GM12878 (cell line): ENCODE results near the gene STK11. TPM values are rescaled to one million over a fixed set of nuclear protein-coding genes. Genes with fewer than 3 reads are reported as not detected.

ENCODE experiments used
- BHLHE40 ChIP-seq, 2 experiments: fragments of 450-650 bp in 1 of 2; IDR thresholded peaks; 2 replicates each; pipeline ENCODE4 v1.6.1; 2011 to 2017; ENCODE audit warnings: low read depth in 2 of 2, borderline replicate concordance in 1 of 2, improper control_type of control experiment in 1 of 2, low read length in 1 of 2, mild to moderate bottlenecking in 1 of 2
- CHD2 ChIP-seq: IDR thresholded peaks from 2 replicates; pipeline ENCODE4 v1.6.1; 2011; ENCODE audit warnings: low read depth, low read length, improper control_type of control experiment, borderline replicate concordance
- CTCF ChIP-seq, 3 experiments: IDR thresholded peaks in 2 of 3; conservative IDR thresholded peaks in 1 of 3; 2 replicates each; pipeline ENCODE4 v1.5.1; 2011; ENCODE audit warnings: low read depth in 3 of 3, low read length in 3 of 3, mild to moderate bottlenecking in 3 of 3, control low read depth in 2 of 3, moderate library complexity in 2 of 3, inconsistent platforms in 1 of 3, mixed read lengths in 1 of 3; ENCODE audit not compliant: control insufficient read depth in 2 of 3, insufficient read depth in 1 of 3; ENCODE audit errors: extremely low read depth in 1 of 3
- EGR1 ChIP-seq, 2 experiments: IDR thresholded peaks; 1 replicate in 1 of 2; 2 replicates in 1 of 2; pipeline ENCODE4 v1.6.1; 2011 to 2012; ENCODE audit warnings: low read depth in 2 of 2, low read length in 2 of 2, borderline replicate concordance in 1 of 2, mild to moderate bottlenecking in 1 of 2, moderate library complexity in 1 of 2
- EP300 ChIP-seq, 2 experiments: fragments of 150-350 bp in 1 of 2; IDR thresholded peaks; 2 replicates each; pipeline ENCODE4 v1.6.1; 2011 to 2012; ENCODE audit warnings: low read depth in 2 of 2, low read length in 2 of 2, borderline replicate concordance in 1 of 2, improper control_type of control experiment in 1 of 2, inconsistent platforms in 1 of 2; ENCODE audit not compliant: control insufficient read depth in 1 of 2
- ESRRA ChIP-seq: IDR thresholded peaks from 2 replicates; pipeline ENCODE4 v1.6.1; 2012; ENCODE audit warnings: mild to moderate bottlenecking, low read length, improper control_type of control experiment
- GATAD2B ChIP-seq: fragments of 450-650 bp; conservative IDR thresholded peaks from 2 replicates; pipeline ENCODE4 v1.6.1; 2017; ENCODE audit warnings: low read depth, mild to moderate bottlenecking, moderate library complexity
- HCFC1 ChIP-seq: fragments of 150-350 bp; IDR thresholded peaks from 2 replicates; pipeline ENCODE4 v1.6.1; 2014; ENCODE audit warnings: low read length
- HDGF ChIP-seq: fragments of 450-650 bp; IDR thresholded peaks from 2 replicates; pipeline ENCODE4 v1.6.1; 2016; ENCODE audit warnings: antibody characterized with exemption
- LARP7 ChIP-seq: fragments of 450-650 bp; IDR thresholded peaks from 2 replicates; pipeline ENCODE4 v1.6.1; 2017; ENCODE audit warnings: mild to moderate bottlenecking
- MEF2B ChIP-seq: fragments of 450-650 bp; IDR thresholded peaks from 2 replicates; pipeline ENCODE4 v1.6.1; 2018; ENCODE audit warnings: mild to moderate bottlenecking, moderate library complexity; ENCODE audit not compliant: partially characterized antibody, poor library complexity, severe bottlenecking
- MLLT1 ChIP-seq: fragments of 450-650 bp; IDR thresholded peaks from 2 replicates; pipeline ENCODE4 v1.6.1; 2016; ENCODE audit warnings: mild to moderate bottlenecking
- NBN ChIP-seq: fragments of 450-650 bp; IDR thresholded peaks from 2 replicates; pipeline ENCODE4 v1.6.1; 2016
- RBBP5 ChIP-seq: fragments of 200-600 bp; sonication (generic); conservative IDR thresholded peaks from 2 replicates; pipeline ENCODE4 v1.6.1; 2016
- SMARCA5 ChIP-seq: fragments of 450-650 bp; IDR thresholded peaks from 2 replicates; pipeline ENCODE4 v1.6.1; 2017; ENCODE audit warnings: mild to moderate bottlenecking
- SP1 ChIP-seq: IDR thresholded peaks from one replicate; pipeline ENCODE4 v1.6.1; 2011; ENCODE audit warnings: low read depth, low read length
- STAT1 ChIP-seq: fragments of 450-650 bp; conservative IDR thresholded peaks from 2 replicates; pipeline ENCODE4 v1.6.1; 2014; ENCODE audit warnings: antibody characterized with exemption, mild to moderate bottlenecking
- TCF3 ChIP-seq: IDR thresholded peaks from 2 replicates; pipeline ENCODE4 v1.6.1; 2012; ENCODE audit warnings: low read depth, mild to moderate bottlenecking, low read length, borderline replicate concordance; ENCODE audit not compliant: insufficient read depth
- polyA plus RNA-seq, 11 experiments: library from polyadenylated mRNA; depleted of rRNA in 4 of 11; unstranded in 6 of 11; stranded (reverse) in 5 of 11; fragments of >200 nt; fragmentation: Nextera tagmentation in 4 of 11; fragmentation: Illumina TruSeq in 1 of 11; extraction: Ambion mirVana in 4 of 11; extraction: Trizol in 1 of 11; gene quantifications; 1 replicate in 1 of 11; 2 replicates in 10 of 11; pipeline versions ENCODE4 v1.2.1 to v1.2.3, GENCODE V29; 2011 to 2016; ENCODE audit warnings: inconsistent platforms in 2 of 11, missing spikeins in 2 of 11, low read depth in 1 of 11
- total RNA-seq, 4 experiments: library from RNA; depleted of rRNA in 3 of 4; stranded (reverse); fragments of >200 nt in 3 of 4; fragmentation: Illumina TruSeq in 1 of 4; extraction: Trizol in 1 of 4; gene quantifications; 2 replicates each; pipeline versions ENCODE4 v1.2.1 to v1.2.3, GENCODE V29; 2013 to 2021

Gene STK11
- total and polyA plus RNA-seq, 10 of the 15 experiments (the other 5 are each of a cell fraction or from before 2014, with no cell fraction given): 0.33 to 71.0 (median 23.8) TPM

- 0 out of 2 replicates have a peak, but pooled peaks have one; percentile 16 for TF ChIP-seq CHD2
- TF ChIP-seq TCF3: peak; percentile 77
- 0 out of 2 replicates have a peak, but pooled peaks have one; percentile 46 for TF ChIP-seq NBN
- TF ChIP-seq SP1: peak; percentile 26
- peak; percentile 75 for TF ChIP-seq MEF2B
- TF ChIP-seq LARP7: peak; percentile 82
- peak in 1 of 2 experiments; percentile 93; a peak in 2 of 3 replicates for TF ChIP-seq EGR1 (IDR thresholded peaks at IDR 0.05; ENCODE audit: borderline replicate concordance in 1 of 2, low read depth in 2 of 2, low read length in 2 of 2)
- TF ChIP-seq RBBP5: no peak
- peak; percentile 90 for TF ChIP-seq GATAD2B
- no peak for TF ChIP-seq HCFC1
- no peak for TF ChIP-seq STAT1
- 0 out of 6 replicates have a peak, but pooled peaks of 1 of the 3 experiments have one; percentile 0 for TF ChIP-seq CTCF (IDR thresholded peaks at IDR 0.05 in 2 of 3, conservative IDR thresholded peaks at IDR 0.05 in 1 of 3; ENCODE audit: control insufficient read depth in 2 of 3, extremely low read depth in 1 of 3, insufficient read depth in 1 of 3, low read depth in 3 of 3, low read length in 3 of 3)
- TF ChIP-seq MLLT1: peak; percentile 34; the same call in 1 of the 2 replicates
- peak; percentile 48 to 59; a peak in 3 of 4 replicates for TF ChIP-seq BHLHE40 (IDR thresholded peaks at IDR 0.05; ENCODE audit: borderline replicate concordance in 1 of 2, low read depth in 2 of 2, low read length in 1 of 2)
- peak; percentile 7; the same call in 1 of the 2 replicates for TF ChIP-seq HDGF
- TF ChIP-seq SMARCA5: 0 out of 2 replicates have a peak, but pooled peaks have one; percentile 65
- 0 out of 4 replicates have a peak, but pooled peaks of 1 of the 2 experiments have one; percentile 14 for TF ChIP-seq EP300 (IDR thresholded peaks at IDR 0.05; ENCODE audit: borderline replicate concordance in 1 of 2, control insufficient read depth in 1 of 2, low read depth in 2 of 2, low read length in 2 of 2)
- 0 out of 2 replicates have a peak, but pooled peaks have one; percentile 30 for TF ChIP-seq ESRRA
Observed at GRCh38 chr19:1266129-1266915, 60.7 kb downstream of the STK11 start (continued).
